Limb (tissue), 2 donors: ENCODE results near the gene DPH5.
"Not testable (repeated sequence)": the region's sequence is repeated elsewhere in the genome, so short reads cannot be mapped to it uniquely, and the experiment has no call there.

Source experiments
- DNase-seq, 2 donors: peaks; one replicate each; pipeline ENCODE4 v3.0.0-alpha.2; 2016; ENCODE audit errors: extremely low spot score in 2 of 2

Gene DPH5

GRCh38 chr1:101032129-101032528, 6.5 kb upstream of the DPH5 start:
- not testable (repeated sequence) for DNase-seq

DNA sequence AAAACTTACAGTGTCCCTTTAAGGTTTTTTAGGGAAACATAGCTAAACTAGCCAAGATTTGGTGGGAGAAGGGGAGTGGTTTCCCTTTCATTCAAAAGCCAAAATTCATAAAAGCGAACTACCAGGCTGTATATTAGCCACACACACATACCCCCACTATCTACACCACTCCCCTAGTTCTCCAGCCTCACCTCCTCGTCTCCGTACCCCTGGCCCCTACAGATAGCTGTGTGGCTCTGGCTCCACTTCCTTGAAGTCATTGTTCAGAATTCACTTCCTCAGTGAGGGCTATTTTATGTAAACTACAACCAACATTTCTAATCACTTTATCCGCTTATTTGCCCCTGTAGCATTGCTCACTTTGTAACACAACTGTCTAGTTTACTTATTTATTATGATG, 5.3 kb upstream of the DPH5 start:
- no peak for DNase-seq

DNA sequence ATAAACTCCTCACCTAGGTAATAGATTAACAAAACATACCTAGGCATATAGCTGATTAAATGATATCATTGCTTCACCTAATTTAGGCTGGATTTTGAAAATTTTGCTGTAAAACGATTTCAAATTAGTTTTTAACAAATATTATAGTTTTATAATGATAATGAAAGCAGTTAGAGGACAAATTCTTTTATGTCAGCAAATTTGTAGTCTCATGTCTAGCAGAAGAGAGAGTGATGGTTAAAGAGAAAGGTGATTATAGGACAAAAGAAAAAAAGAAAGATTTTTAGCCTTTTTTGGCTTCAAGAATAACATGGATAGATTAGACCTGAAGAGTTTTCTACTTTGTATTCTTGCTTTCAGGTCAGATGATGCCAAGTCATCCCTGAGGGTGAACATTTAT, 3.6 kb upstream of the DPH5 start:
- DNase-seq, result no peak

GRCh38 chr1:101028466-101028865, 2.9 kb upstream of the DPH5 start:
- DNase-seq, result no peak

DNA sequence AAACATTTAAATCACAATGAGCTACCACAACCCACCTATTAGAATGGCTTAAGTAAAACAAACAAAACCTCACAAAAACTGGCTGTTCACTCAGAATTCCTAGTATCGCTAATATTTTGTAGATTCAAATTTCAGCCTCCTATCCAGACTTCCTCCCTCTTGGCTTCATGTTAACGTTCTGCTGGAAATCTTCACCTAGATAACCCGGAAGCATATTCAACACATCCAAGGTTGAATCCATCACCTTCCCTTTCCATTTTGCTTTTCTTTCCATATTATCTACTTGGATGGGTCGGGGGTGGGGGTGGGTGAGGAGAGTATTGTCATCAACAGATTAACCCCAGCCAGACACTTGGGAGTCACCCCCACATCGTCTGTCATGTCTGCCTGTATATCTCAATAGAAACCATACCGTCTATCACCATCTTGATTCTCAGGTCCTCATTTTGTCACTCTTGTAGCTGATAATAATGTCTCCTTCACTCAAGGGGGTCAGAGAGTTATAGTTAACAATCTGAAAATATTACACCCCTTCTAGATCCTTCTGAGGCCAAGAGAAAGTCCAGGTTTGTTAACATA, 1.7 kb upstream of the DPH5 start:
- DNase-seq, result no peak

DNA sequence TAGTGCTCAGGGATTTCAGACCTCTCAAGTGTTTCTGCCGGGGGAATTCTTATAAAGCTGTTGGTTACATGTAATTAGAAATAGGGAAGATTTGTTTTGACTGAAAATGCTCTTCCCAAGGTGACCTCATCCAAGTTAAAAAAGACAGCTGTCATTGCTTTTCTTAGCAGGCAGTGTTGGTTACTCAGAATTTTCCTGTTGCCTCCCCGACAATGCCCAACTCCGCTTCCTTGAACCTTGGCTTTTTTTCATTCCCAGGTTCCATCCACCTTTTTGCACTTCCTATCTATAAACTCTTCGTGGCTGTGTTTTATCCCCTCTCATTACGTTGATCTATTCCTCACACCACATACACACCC, 825 bp upstream of the DPH5 start:
- DNase-seq, result no peak

- DNase-seq, result peak in 1 of 2 donors; percentile 53
Measured at GRCh38 chr1:101025283-101025656, 314 bp downstream of the DPH5 start.

GRCh38 chr1:101022294-101022693, 3.3 kb downstream of the DPH5 start:
- DNase-seq, result no peak

DNA sequence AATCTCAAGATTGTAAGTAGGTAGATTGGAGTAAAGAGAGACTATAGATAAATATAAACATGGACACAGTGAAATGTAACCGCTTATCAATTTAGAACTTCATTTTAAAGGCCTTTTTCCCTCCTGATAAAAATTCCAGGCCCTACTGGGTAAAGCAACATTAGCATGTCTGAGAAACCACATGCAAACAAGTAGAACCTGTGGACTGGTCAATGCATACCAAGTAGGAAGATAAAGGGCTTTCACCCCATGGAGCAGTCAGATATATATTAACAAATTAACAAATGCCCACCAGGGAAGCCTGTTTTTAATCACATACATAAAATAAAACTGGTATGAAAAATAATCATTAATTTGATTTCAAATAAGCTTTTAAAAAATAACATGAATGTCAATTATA, 8.1 kb downstream of the DPH5 start:
- no peak for DNase-seq

- no peak for DNase-seq
Measured at GRCh38 chr1:101013776-101014175, 11.8 kb downstream of the DPH5 start.

GRCh38 chr1:101008229-101008834, 17.3 kb downstream of the DPH5 start:
- no peak for DNase-seq

- no peak for DNase-seq
Measured at GRCh38 chr1:101006553-101006952, 19.0 kb downstream of the DPH5 start.

DNA sequence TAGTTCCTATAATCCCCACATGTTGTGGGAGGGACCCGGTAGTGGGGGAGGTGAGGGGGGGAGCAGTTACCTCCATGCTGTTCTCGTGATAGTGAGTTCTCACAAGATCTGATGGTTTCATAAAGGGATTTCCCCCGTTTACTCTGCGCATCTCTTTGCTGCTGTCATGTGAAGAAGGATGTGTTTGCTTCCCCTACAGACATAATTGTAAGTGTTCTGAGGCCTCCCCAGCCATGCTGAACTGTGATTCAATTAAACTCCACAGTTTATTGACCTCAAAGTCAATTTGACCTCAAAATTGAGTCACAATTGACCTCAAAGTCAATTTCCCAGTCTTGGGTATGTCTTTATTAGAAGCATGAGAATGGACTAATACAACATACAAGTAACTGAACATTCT, 19.7 kb downstream of the DPH5 start:
- DNase-seq, result no peak

DNA sequence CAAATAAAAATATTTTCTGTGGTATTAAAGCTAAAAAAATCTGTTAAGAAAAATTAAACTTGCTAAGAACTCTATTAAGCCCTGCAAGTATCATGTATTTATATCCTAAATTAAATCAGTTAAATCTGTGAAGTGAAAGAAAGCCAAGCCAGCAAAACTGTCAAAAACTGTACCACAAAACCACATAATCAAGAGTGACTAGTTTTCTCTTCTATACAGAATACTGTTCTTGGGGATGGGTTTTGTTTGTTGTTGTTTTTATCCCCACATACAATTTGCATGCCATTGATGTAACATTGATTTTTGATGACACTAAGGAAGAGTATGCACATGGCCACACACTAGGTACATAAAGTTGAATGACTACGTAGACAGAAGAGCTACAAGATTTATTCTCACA, 20.4 kb downstream of the DPH5 start:
- no peak for DNase-seq

DNA sequence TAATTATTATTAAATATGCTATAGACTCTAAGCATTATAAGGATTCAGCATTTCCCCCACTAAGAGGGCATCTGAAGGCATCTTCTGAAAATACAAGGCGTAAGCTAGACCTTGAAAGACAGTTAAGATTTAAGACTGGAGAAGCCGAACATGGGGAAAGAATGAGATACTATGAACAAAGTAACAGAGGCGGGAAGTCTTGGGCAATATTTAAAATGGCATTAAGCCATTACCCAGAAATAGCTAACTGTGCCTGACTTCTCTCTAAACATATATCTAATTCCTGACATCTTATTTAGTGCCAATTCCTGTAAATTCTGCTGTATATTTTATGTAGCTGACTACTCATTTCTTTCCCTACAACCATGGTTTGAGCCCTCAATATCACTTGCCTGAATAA, 20.9 kb downstream of the DPH5 start:
- DNase-seq, result no peak

DNA sequence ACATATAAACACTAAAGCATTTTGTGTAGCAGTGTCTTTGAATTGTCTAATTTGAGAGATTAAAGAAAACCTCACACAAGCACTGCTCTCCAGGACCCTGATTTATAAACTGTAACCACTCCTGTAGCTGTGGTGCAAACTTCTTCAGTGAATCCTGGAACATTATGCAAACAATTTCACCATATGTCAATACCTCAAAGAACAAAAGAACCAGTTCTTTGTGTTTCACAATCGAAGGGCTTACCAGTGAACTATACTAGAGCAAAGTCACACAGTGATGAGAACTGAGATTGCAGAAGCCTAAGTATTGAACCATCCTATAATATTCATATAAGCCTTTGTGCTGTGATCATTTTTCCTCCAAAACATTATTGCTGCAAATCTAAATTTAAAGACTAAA, 21.5 kb downstream of the DPH5 start:
- DNase-seq, result no peak

DNA sequence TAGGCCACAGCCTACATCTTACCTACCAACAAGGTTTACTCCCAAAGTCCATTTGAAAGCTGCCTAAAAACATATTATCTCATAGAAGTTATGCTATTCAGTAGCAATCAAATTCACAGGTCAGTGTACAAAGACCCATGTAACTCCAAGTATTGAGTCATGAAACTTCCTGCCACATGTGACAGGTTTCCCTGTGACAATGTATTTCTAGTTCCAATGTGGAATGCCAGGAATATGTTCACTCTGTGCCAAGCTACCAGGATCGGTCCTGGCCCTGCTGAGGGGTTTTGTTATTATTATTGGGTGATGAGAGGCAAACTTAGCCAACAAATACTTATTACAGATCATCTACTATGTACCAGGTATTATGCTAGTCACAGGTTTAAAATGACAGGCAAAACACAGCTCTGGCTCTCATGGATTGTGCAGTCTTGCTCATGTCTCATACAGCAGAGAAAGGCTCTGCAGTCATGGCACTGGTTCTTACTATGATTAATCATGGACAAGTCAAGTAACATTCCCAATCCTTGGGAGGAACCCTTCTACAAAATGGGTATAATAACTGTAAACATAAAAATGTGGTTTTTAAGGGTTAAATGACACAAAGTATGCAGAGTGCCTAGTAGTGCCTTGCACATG, 22.5 kb downstream of the DPH5 start:
- DNase-seq, result no peak

DNA sequence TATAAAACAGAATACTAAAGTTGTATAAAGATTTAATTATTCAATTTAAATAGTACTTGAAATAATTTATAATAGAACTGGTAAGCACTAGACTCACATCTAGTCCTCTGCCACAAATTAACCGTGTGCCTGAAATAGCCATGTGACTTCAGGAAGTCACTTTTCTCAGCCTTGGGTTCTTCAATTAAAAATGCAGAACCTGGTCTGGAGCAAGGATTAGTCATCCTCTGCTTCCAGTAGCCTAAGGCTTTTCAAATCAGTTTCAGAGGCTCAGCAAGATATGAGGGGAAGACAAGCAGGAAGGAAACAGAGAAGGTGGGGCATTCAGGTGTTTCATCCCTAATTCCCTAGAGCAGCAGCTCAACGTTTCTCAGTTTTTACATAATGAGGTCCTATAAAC, 23.0 kb downstream of the DPH5 start:
- no peak for DNase-seq

GRCh38 chr1:101000131-101000873, 25.3 kb downstream of the DPH5 start:
- no peak for DNase-seq

DNA sequence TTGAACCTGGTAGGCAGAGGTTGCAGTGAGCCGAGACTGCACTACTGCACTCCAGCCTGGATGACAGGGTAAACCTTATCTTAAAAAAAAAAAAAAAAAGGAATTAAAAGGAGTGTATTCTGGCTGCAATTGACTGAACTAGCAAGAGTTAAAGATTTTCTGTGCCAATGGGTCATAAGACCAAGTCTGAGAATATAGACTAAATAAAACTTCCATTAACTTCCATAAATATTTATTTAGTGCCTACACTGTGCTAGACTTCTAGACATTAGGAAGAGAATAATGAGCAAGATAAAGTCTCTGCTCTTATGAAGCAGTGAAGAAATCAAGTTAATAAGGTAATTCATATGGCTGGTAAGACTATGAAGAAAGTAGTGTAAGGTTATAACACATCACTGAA, 27.2 kb downstream of the DPH5 start:
- no peak for DNase-seq

GRCh38 chr1:100995198-100995988, 30.2 kb downstream of the DPH5 start:
- DNase-seq, result no peak
